ENCODE measurements around the gene CPEB2. TPM values are rescaled to one million over a fixed set of nuclear protein-coding genes. Genes with fewer than 3 reads are reported as not detected.
A peak's percentile ranks its signal among the peaks of the same experiment; 100 is the strongest.

CPEB2 gene
- polyA plus RNA-seq, 10 donors, result 4.9 to 12.2 (median 8.9) TPM

- DNase-seq, result no peak
Measured at GRCh38 chr4:15007201-15007600, 4.9 kb downstream of the CPEB2 start.

- DNase-seq, result no peak
Measured at GRCh38 chr4:15010038-15010585, 7.8 kb downstream of the CPEB2 start.

GRCh38 chr4:15011166-15011565, 8.9 kb downstream of the CPEB2 start:
- no peak for DNase-seq

DNA sequence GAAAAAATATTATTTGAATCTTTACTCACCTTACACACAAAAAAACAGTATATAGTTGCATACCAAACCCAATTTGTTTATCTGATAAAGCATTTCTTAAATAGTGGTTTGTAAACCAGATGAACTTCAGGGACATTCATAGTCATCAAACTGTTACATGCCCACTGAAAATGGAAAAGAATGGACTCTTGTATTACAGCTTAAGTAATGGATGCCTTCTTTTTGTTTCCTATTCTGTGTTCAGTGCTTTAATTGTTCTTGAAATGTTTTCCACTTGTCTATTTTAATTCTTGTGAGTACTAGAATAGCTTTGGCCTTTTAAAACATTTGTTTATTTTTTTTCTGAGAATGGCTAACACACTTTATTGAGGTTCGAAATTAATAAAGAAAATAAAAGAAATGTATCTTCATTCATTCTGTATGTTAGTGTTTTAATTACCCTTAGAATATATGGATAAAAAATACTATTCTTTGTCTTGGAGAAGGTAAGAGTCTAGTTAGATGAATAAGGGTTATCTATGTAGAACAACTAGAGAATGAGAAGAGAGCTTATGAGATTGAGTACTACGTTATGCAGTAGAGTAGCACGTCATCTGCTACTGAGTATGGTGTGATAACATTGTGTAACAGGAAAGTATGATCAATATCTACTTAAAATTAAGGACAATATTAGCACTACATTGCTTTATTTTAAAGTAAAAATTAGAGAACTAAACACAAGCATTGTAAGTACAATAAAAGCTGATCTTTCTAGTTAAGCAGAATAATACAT, 9.9 kb downstream of the CPEB2 start:
- no peak for DNase-seq

GRCh38 chr4:15013585-15013984, 11.3 kb downstream of the CPEB2 start:
- no peak for DNase-seq

DNA sequence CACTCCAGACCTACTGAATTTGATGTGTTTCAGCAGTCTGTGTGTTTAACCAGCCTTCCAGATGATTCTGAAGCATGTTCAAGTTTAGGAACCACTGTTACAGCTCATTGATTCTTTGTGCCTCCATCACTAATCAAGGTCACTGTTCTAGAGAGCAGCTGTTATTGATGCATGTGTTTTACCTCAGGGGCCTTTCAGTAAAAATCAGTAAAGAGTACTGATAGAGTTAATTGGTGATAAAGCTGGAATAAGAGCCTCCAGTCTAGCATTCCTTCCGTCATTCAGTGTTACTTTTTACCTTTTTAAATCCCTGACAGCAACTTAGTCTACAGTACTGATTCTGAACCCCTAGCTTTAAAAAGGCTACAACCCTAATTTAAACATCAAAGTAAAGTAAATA, 12.9 kb downstream of the CPEB2 start:
- DNase-seq, result no peak

GRCh38 chr4:15018361-15018760, 16.1 kb downstream of the CPEB2 start:
- no peak for DNase-seq

DNA sequence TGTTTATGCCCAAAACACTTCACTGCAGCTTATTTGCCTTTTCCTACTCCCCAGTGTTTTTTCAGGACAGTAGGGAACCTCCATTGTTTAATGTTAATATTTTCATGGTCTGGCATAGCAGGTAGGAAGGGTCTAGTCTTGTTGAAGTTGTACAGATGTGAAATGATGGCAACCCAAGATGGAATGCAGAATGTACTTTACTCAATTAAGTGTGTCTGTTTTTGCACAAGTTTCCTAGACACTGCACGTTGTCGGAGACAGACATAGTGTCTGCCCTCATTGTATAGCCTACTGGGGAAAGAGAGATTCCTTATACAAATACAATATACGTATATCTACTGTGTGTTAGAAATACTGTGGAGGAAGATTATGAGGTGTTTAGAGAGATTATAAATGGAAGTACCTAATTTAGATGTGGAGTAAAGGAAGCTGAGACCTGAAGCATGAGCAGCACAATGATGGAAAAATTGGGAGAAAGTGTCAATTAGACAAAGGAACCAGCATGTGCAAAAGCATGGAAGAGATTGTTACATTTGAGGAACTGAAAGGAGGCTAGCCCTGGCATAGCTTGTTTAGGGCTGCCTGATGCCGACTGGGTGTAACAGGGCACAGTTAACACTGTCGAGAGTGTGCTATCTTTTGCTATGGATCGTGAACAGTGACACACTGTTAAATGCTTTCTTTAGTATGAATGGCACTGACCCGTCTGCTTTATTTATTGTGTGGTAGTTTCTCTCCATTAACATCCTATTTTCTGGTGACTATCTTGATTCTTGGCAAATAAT, 18.4 kb downstream of the CPEB2 start:
- no peak for DNase-seq

DNA sequence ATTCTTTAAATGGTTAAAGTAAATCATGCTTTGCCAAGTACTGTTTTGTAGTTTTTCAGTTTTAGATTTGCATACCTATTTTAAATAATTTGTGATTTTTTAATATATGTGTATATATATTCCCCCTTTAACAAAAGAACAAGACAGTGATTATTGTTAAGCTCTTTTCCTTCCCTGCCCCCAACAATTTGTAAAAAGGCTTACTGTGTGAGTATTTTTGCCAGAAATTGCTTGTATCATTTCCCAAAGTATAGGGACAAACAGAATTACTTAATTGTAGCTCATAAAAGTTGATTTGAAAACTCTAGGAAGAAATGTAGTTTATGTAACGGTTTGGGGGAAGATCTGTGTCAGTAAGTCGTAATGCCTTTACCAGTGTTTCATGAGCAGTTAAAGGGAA, 19.0 kb downstream of the CPEB2 start:
- no peak for DNase-seq

DNA sequence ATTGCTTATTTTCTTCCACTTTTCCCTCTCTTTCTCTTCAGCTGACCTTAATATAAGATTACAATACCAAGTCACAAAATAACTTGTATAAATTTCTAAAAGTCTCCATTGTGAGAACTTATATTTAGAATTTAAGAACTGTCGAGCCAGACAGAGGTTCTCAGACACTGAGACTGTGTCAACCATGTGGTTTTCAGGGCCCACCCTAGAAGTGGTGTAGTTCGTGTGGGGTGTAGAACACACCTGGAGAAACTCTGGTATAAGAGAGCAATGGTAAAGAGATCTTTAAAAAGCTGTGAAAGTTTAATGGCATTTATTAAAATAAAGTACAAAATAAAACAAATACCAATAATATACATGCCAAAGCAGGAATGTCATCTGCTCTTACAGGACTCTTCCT, 19.7 kb downstream of the CPEB2 start:
- no peak for DNase-seq

DNA sequence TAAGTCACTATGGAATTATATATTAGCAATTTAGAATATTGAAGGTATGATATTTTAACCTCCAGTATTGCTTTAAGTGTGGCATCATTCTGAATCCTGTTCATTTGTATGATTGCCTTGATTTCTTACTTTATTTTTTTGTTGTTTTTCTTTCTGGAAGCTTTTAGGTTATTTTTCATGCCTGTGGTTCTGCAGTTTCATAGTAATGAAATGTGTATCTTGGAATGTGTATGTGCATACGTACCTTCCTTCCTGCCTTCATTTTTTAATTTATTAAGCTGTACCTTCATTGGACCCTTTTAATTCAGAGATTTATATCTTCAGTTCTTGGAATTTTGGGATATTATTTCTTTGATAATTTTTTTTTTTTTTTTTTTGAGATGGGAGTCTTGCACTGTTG, 22.1 kb downstream of the CPEB2 start:
- no peak for DNase-seq

GRCh38 chr4:15025693-15026092, 23.4 kb downstream of the CPEB2 start:
- DNase-seq, result no peak

DNA sequence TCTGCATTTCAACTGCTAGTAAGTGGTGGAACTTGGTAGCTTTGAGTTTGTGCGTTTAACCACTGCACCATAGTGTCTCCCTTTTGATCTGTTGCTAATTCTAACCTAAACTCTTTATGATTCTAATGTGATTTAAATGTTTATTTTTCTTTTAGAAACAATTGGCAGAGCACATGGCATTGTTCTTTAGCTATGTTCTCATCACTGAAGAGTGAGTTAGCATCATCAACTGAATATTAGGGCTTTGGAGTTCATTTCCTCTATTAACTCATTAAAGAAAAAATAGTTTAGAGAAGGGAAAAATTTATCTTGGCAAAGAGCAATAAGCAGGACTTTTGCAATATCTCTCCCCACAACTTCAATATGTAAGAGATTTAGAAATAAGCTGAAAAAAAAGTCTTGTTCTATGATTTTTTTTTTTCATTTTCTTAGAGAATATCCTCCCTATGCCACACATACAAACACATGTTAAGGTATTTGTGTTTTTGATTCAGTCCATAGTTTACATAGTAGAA, 25.7 kb downstream of the CPEB2 start:
- no peak for DNase-seq

GRCh38 chr4:15031197-15031596, 28.9 kb downstream of the CPEB2 start:
- no peak for DNase-seq

DNA sequence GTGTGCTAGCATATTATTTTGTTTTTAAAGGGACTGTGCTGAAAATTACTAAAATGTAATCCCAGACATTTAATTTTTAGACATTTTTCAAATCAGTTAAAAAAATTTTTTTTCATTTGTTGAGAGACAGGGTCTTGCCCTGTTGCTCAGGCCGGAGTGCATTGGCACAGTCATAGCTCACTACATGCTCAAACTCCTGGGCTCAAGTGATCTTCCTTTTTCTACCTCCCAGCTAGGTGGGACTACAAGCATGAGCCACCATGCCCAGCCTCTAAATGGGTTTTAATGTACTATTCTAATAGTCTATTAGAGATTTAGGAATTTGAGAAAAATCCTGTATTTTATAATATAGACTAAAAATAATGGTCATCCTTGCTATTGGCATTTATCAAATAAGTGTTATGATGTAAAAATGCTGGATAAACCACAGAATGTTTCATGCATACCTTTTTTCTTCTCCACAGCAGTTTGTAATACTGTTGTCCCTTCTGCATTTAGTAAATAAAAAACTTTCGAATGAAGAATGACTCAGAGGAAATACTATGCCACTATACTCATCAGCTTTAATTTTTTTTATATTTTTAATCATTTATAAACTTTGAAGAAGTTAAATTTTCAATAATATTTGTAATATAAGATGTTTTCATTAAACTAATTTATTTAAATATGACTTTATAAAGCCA, 29.9 kb downstream of the CPEB2 start:
- DNase-seq, result no peak

GRCh38 chr4:15034071-15034764, 31.9 kb downstream of the CPEB2 start:
- no peak for DNase-seq

- no peak for DNase-seq
Measured at GRCh38 chr4:15035159-15035558, 32.9 kb downstream of the CPEB2 start.

GRCh38 chr4:15037923-15038541, 35.8 kb downstream of the CPEB2 start:
- peak in 1 of 3 donors; percentile 10 for DNase-seq

GRCh38 chr4:15040916-15041463, 38.7 kb downstream of the CPEB2 start:
- peak in 1 of 3 donors; percentile 12 for DNase-seq

- no peak for DNase-seq
Measured at GRCh38 chr4:15042529-15043167, 40.4 kb downstream of the CPEB2 start.
